Activated CD8-positive, alpha-beta memory T cell treated with anti-CD3 and anti-CD28 coated beads, Interleukin-2, amount 50 U/mL, for 1 hour (primary cell): ENCODE results near the gene UFL1.
"Not testable (repeated sequence)": the region's sequence is repeated elsewhere in the genome, so short reads cannot be mapped to it uniquely, and the experiment has no call there.

ENCODE experiments used
- DNase-seq: peaks from one replicate; pipeline ENCODE4 v3.0.0-alpha.2; 2020; ENCODE audit errors: extremely low read depth

UFL1 gene

DNA sequence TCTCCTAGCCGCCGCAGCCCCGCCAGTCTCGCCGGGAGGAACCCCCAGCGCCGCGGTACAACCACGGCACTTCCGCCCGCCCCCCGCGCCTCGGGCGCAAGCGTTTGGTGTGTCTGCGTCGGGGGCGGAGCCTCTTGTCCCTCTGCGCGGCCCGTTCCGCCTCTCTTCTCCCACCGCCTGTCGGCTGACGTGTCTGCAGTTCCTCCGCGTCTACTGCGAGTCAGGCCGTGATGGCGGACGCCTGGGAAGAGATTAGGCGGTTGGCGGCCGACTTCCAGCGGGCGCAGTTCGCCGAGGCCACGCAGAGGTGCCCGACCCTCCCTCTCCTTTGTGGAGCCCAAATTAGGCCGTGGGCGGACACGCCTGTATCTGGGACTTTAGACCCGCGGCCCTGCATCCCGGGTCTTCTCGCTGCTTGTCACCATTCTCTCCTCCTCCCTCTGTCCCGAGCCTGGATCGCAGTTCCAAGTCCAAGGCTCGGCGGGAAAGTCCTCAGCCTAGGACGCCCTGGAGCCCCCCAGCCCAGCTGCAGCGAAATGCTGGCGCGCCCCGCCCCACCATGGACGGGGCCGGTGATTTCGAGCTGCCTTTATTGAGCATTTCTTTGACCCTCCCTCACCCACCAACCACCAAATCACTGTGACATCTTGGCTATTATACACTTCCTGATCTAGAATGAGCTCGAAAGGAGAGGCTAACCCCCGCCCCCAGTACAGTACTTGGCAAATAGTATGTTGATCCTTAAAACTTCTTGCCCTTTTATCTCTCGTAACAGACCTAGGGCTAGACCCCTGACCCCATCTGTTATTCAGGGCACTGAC lies at the start of gene UFL1:
Gene UFL1, plus strand, starts transcription at position 163 of the 821 bp plus-strand sequence. Its CDS starts 68 bp downstream, at position 231.
- DNase-seq: peak; percentile 90

DNA sequence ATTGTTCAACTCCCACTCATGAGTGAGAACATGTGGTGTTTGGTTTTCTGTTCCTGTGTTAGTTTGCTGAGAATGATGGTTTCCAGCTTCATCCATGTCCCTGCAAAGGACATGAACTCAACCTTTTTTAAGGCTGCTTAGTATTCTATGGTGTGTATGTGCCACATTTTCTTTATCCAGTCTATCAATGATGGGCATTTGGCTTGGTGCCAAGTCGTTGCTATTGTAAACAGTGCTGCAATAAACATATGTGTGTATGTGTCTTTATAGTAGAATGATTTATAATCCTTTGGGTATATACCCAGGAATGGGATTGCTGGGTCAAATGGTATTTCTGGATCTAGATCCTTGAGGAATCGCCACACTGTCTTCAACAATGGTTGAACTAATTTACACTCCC lies 49.3 kb upstream of the UFL1 start:
- not testable (repeated sequence) for DNase-seq

DNA sequence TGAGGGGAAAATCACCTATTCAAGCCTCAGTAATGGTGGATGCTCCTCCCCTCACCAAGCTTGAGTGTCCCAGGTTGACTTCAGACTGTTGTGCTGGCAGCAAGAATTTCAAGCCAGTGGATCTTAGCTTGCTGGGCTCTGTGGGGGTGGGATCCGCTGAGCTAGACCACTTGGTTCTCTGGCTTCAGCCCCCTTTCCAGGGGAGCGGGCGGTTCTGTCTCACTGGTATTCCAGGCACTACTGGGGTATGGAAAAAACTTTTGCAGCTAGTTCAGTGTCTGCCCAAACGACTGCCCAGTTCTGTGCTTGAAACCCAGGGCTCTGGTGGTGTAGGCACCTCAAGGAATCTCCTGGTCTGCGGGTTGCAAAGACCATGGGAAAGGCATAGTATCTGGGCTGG lies 42.9 kb upstream of the UFL1 start:
- DNase-seq: no peak

DNA sequence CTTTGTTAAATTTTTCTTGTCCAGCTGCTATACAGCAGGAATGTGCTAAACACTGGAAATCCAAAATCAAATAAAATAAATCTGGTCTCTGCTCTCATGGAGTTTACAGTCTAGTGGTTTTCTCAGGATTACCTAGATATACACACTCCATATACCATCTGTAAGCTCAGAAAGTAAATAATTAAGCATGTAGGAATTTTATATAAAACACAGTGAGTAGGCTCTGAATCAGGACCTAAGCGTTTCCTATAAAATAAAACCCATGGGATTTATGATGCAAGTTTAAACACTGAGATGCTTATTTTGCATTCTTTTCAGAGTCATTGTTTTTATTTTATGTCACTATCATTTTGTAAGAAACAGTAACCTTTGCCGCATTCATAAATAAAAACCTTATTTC lies 29.7 kb upstream of the UFL1 start:
- no peak for DNase-seq

DNA sequence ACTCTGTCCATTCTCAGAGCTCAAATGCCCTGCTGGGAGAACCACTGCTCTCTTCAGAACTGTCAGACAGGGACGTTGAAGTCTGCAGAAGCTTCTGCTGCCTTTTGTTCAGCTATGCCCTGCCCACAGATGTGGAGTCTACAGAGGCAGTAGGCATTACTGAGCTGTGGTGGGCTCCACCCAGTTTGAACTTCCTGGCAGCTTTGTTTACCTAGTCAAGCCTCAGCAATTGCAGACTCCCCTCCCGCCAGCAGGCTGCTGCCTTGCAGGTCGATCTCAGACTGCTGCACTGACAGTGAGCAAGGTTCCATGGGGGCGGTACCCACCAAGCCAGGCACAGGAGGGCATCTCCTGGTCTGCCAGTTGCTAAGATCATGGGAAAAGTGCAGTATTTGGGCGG lies 21.8 kb upstream of the UFL1 start:
- DNase-seq: peak; percentile 35

DNA sequence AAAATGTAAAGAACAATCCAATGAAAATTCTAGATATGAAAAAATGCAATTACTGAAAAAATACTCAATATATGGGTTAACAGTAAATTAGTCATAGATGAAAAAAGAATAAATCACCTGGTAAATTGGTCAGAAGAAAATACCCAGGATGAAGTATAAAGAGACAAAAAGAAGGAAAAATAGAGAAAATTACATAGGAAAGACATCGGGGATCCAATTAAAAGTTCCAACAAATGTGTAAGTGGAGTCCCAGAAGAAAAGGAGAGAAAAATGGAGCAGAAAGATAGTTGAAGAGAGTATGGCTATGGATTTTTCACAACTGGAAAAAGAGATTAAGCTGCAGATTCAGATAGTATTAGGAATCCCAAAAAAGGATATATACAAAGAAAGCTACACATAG lies 18.7 kb upstream of the UFL1 start:
- DNase-seq: no peak

DNA sequence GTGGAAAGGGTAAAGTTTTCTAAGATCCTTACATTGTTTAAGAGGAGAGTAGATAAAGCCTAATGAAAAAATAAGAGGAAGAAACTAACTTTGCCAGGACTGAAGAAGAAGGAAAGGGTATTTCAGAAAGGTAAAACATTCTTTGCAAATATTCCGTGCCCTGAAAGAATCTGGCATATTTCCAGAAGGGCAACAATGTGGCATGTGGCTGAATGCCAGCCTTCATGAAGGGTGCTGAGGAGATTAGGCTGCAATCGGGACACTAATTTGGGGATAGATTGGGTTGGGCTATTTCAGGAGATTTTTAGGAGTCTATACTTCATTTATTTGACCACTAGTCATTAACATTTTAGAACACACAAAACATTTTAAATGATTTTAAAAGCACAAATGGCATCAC lies 16.2 kb upstream of the UFL1 start:
- no peak for DNase-seq

DNA sequence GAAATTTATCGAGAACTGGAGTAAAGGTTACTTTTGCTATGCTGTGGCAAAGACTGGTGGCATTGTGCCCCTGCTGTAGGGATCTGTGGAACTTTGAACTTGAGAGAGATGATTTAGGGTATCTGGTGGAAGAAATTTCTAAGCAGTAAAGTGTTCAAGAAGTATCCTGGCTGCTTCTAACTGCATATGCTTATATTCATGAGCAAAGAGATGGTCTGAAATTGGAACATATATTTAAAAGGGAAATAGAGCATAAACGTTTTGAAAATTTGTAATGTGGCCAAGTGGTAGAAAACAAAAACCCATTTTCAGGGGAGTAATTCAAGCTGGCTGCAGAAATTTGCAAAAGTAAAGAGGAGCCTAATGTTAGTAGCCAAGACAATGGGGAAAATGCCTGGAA lies 12.3 kb upstream of the UFL1 start:
- no peak for DNase-seq

DNA sequence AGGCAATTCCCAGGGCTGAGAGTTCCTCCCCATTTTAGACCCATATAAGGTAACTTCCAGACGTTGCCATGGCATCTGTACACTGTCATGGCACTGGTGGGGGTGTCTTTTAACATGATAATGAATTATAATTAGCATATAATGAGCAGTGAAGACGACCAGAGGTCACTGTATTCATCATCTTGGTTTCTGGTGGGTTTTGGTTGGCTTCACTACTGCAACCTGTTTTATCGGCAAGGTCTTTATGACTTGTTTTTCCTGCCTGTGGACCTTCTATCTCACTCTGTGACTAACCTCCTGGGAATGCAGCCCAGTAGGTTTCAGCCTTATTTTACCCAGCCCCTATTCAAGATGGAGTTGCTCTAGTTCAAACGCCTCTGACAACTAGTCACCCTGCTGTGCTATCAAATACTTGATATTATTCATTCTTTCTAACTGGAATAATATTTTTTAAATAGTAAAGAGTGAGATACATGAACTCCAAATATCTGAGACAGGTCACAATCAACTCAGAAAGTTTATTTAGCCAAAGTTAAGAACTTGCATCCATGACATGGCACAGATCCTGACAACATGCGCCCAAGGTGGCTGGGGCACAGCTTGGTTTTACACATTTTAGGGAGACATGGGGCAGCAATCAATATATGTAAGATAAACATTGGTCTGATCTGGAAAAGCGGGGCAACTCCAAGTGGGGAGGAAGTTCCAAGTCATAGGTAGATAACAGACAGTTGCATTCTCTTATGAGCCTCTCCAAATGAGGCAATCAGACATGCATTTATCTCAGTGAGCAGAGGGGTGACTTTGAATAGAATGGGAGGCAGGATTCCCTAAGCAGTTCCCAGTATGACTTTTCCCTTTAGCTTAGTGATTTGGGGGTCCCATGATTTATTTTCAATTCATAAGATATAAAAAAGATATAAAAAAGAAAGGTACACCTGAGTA lies 1.2 kb upstream of the UFL1 start:
- no peak for DNase-seq

DNA sequence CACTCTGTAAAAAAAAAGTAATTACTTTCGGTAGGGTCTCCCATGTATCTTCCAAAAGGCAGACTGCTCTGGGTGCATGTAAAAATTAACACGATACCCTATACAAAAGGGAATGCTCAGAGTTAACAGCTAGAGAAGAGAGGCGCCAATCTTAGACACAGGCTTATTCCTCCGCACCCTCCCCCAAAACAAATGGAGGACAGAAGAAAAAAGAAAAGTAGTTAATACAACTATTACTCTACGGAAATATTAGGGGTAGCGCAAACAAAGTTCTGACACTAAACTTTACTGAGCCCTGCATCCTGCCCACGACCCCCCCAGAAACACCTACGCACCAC lies 331 bp upstream of the UFL1 start:
- no peak for DNase-seq

DNA sequence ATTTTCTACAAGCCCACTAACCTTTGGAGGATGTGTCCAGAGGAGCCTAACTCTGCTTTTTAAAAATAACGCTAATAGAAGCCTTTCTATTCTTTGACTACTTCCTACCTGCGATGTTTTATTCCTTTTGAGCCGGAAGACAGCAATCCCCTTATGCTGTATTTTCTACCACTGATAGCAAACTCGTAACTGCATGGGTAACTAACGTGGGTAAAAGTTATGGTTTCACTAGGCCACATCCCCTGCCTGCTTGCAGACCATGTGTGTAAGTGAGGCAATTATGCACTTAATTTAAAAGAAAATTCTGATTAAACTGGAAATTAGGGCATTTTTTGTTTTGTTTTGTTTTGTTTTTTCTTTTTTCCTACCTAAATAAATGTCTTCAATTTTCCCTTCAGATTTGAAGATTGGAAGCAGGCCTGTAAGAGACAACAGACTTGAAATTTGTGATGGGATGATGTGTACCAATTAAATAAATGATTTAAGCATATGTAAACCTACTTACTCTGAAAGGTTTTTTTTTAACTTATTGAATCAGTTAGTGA lies 931 bp downstream of the UFL1 start:
- no peak for DNase-seq

DNA sequence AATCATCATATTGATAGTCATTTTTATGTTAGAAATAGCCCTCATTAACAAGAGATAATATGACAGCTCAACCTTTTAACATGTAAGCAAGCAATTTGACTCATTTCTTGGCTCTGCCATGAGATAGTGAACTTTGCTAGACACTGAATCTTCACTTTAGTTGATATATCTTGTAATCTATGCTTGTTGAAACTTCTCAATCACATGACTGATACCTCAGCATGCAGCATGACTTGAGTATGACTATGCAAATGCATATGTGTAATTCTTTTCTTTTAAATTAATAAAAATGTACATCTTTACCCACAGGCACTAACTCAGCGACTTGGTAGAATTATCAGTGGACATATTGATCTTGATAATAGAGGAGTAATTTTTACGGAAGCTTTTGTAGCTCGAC lies 6.6 kb downstream of the UFL1 start:
- no peak for DNase-seq

DNA sequence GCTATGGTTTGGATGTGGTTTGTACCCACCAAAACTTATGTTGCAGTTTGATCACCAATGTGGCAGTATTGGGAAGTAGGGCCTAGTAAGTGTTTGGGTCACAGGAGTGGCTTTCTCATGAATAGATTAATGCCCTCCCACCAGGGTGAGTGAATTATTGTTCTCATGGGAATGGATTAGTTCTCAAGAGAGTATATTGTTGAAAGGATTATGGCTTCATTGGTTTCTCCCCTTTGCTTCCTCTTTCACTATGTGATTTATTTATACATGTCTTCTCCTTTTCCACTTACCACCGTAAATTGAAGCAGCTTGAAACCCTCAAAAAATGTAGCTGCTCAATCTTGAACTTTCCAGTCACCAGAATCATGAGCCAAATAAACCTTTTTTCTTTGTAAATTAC lies 10.8 kb downstream of the UFL1 start:
- DNase-seq: no peak

DNA sequence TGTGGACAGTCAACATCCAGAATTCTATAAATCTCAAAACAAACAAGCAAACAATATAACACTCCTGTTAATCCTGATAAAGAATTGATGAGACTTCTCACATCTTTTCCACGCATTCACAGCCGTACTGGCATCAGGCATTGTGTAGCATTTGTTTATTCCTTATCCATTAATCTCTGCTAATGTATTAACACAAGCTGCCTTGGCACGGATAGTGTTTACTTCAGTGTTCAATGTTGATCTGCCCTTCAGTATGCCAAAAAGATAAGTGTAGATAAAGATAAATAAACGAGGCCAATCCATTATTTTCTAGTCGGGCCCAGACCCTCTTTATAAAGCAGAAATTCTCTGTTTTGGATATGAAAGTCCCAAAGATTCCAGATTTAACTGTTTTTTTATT lies 16.1 kb downstream of the UFL1 start:
- no peak for DNase-seq

DNA sequence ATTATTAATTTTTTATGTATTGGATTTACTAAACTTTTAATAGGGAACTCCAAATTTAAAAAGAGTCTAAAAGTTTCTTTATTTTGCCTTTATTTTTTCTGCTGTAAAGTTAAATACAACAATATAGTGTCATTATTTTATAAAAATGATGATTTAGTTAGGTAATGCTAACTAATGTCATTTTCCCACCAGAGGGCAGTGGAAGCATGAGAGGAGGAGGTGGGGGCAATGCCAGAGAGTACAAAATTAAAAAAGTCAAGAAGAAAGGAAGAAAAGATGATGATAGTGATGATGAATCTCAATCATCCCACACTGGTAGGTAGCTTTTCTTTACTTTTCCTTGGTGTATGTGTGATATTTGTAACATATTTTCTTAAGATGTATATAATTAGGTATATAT lies 21.1 kb downstream of the UFL1 start:
- no peak for DNase-seq

DNA sequence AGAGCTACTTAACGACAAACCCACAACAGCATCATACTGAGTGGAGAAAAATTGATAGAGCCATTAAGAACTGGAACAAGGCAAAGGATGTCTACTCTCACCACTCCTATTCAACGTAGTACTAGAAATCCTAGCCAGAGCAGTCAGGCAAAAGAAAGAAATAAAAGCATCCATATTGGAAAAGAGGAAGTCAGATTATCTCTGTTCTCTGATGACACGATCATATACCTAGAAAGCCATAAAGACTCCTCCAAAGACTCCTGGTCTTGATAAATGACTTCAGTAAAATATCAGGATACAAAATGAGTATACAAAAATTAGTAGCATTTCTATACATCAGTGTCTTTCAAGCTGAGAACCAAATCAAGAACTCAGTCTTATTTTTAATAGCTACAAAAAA lies 24.3 kb downstream of the UFL1 start:
- no peak for DNase-seq

DNA sequence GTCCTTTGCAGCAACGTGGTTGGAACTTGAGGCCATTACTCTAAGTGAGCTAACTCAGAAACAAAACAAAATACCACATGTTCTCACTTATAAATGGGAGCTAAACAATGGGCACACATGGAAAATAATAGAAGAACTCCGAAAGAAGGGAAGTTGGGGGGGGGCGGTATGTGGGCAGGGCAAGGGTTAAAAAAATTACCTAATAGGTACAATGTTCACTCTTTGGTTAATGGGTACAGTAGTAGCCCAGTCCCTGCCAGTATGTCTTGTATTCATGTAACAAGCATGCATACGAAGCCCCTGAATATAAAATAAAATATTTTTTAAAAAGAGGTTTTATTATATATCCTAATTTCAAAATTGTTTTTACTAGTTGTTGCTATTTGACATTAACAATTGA lies 26.0 kb downstream of the UFL1 start:
- DNase-seq: no peak

DNA sequence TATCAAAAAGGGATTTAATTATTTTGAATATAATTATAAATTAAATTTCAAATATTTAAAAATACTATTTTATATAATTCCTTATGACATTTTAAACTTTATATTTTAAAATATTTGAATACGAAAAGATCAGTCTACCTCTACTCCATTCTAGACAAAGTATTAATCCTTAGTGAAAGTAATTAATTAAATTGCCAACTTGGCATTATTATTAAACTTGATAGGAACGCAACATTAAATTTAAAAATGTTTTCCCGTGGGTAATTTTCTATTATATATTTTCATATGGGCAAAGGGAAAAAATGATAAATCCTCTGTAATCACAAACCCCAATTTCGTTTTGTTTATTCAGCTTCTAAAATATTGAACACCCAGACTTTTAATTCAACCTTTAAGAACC lies 33.0 kb downstream of the UFL1 start:
- DNase-seq: no peak

DNA sequence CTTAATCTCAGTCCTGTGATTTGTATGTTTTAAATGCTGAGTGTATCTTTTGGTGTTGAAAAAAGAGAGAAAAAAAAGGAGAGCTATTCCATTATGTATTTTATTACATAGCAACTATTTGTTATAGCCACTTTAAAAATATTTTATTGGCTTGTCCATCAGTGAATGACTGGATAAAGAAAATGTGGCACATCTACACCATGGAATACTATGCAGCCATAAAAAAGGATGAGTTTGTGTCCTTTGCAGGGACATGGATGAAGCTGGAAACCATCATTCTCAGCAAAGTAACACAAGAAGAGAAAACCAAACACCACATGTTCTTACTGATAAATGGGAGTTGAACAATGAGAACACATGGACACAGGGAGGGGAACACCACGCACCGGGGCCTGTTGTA lies 38.1 kb downstream of the UFL1 start:
- not testable (repeated sequence) for DNase-seq

DNA sequence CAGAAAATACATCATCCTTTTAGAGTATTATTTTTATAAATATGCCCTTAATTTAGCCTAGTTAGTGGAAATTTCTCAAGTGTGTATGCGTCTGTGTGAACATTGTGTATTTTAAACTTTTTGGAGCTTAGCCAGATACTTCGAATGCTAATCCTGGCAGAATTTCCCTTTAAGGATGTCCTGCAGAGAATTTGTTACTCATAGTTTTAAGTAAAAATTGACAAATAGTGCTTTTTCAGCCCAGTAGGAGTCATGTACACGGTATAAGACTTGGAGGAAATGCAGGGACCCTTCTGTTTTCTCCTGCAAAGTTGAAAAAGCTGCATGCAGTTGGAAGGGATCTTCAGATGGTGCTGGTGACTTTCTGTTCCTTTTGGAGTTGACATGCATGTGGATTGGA lies 41.3 kb downstream of the UFL1 start, which contains the start of gene FHL5:
Gene FHL5, plus strand, starts transcription at position 243 of the 400 bp plus-strand sequence. CDS start 40,486 bp downstream, outside the sequence.
- no peak for DNase-seq

DNA sequence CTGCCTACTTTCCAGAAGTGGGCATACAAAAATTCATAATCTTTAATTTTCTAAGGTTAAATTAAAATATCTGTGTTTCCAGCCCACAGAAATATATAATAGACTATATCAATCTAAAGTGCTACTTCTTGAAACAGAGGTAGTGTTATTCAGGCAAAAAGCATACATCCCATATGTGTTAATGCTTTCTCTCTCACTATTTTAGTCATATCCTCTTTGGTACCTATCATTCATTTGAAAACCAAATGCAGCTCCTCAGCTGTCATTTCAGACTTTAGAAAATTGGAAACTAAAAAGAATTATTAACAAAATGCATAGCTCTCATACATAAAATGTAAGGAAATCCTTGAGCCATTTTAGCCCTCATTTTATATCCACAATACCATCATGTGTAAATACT lies 42.2 kb downstream of the UFL1 start:
- DNase-seq: no peak

DNA sequence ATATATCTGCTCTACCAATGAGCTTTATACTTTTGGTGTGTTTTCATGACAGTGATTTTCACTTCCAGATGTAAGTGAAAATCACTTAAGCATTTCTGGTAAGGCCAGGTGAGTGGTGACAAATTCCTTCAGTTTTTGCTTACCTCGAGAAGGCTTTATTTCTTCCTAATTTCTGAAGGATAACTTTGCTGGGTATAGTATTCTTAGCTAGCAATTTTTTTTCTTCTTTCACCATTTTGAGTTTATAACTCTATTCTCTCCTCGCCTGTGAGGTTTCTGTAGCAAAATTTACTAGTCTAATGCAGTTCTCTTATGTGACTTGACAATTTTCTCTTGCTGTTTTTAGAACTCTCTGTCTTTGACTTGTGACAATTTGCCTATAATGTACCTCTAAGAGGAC lies 48.4 kb downstream of the UFL1 start:
- DNase-seq: no peak

DNA sequence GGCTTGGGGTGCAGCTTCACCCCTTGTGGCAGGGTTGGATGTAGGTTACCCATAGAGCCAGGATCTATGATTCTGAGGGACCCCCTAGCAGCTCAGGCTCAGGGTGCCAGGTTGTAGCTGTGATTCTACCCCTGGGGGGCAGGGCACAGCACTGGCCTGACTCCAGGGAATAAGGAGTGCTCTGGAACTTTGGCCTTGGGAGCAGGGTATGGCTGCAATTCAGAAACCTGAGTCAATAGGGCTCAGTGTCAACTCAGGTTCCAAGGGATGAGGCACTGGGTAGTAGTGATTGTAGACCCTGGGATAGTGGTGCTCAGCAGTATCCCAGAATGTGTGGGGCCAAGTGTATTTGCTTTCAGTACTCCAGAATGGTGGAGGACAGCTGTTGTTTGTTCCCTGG lies 49.9 kb downstream of the UFL1 start:
- no peak for DNase-seq
